ENCODE data around the gene FARP1. TPM values are rescaled to one million over a fixed set of nuclear protein-coding genes. Genes with fewer than 3 reads are reported as not detected.

The FARP1 gene
- total and polyA plus RNA-seq, 10 of the 15 experiments (the other 5 are each of a cell fraction or from before 2014, with no cell fraction given): 0.17 to 6.9 (median 0.68) TPM

DNA sequence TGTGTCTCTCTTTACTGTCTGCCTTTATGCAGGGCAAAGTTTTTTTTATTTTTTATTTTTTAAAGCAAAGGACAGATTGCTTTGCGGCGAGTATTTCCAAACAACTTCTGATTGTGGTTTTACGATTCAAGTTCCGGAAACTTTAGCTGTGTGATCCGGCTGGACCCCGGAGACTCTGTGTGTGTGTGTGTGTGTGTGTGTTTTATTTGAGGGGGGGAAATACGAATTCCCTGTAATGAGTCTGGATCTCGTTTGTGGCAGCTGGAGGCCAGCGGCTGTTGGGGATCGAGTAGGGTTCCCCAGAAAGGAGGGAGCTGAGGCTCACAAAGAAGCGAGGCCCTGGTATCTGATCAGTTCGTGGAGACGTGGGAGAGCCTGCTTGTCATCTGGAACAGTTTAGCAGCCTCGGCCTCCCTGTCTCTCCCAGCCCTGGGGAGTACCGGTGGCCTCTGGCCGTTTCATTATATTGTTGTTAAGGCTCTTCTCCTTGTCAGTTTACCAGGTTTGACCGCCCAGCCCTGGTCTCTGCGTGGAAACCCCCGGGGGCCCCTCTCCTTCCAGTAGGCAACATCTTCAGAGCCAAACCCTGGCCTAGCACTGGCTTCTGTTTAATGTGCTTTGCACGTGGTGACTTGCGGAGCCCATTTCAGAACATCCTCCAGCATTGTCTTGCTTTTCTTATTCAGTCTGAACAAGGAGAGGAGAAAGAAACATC lies 1.3 kb downstream of the FARP1 start:
- H2AFZ ChIP-seq (ENCODE audit: control insufficient read depth, low read depth, low read length): no peak overlapping the region
- H4K20me1 ChIP-seq (ENCODE audit: control insufficient read depth, insufficient read depth): no peaks in the 10 kb centered on the region
- BruUV-seq (replicated peaks): TSS peak; percentile 52
- H3K4me1 ChIP-seq (ENCODE audit: control insufficient read depth, insufficient read depth, low read length): no peaks in the 10 kb centered on the region
- DNase-seq (ENCODE audit: low read depth, low spot score) (no peak), FAIRE-seq (no peak), ATAC-seq (no peak)
- no peaks in the 10 kb centered on the region for H3K36me3 ChIP-seq (ENCODE audit: control insufficient read depth in 2 of 2, insufficient read depth in 2 of 2, low read length in 1 of 2)
- RAD21 ChIA-PET (ENCODE audit: unreplicated experiment): interaction anchor here (0.7 to 1.5 kb wide), 10 partner anchors 56 to 301 kb away, joined by 3 to 4 read pairs (median 3); no protein-coding TSS in a partner anchor
- H3K9me3 ChIP-seq (replicated peaks; ENCODE audit: control insufficient read depth, insufficient read depth, low read length): no peaks in the 10 kb centered on the region
- in situ Hi-C loops (cut with MboI): no loop called here
- intact Hi-C loops (cut with micrococcal nuclease; ENCODE audit: unreplicated experiment): loop anchor here (10.0 kb wide), 2 partner anchors 241 to 531 kb away; no protein-coding TSS in a partner anchor
- H3K4me3 ChIP-seq: peak overlapping the region; percentile 50; the same call in 1 of the 2 replicates
- SMC1A ChIA-PET (ENCODE audit: uncharacterized antibody, unreplicated experiment): interaction anchor here (1.2 to 1.6 kb wide), 2 partner anchors 73 to 278 kb away, joined by 3 to 6 read pairs; no protein-coding TSS in a partner anchor
- TF ChIP-seq TBL1XR1 (IDR thresholded peaks at IDR 0.05; ENCODE audit: low read depth, low read length) (no peak), MXI1 (IDR thresholded peaks at IDR 0.05; ENCODE audit: low read depth, low read length) (0 out of 2 replicates have a peak, but pooled peaks have one; percentile 25), NBN (IDR thresholded peaks at IDR 0.05) (0 out of 2 replicates have a peak, but pooled peaks have one; percentile 28), BCL3 (IDR thresholded peaks at IDR 0.05; ENCODE audit: borderline replicate concordance, insufficient read depth, low read depth, low read length, poor library complexity, severe bottlenecking) (no peak), BRCA1 (IDR thresholded peaks at IDR 0.05; ENCODE audit: low read depth, low read length) (no peak), CHD4 (IDR thresholded peaks at IDR 0.05) (no peak), POU2F2 (IDR thresholded peaks at IDR 0.05; ENCODE audit: borderline replicate concordance, low read depth, low read length) (no peak), EED (IDR thresholded peaks at IDR 0.05; ENCODE audit: low read depth) (no peak), ZNF274 (IDR thresholded peaks at IDR 0.05; ENCODE audit: insufficient read depth, insufficient read length) (no peak), SIN3A (IDR thresholded peaks at IDR 0.05; ENCODE audit: low read depth, low read length) (no peak)
- H3K27ac ChIP-seq (ENCODE audit: control insufficient read depth, insufficient read depth): no peak overlapping the region
- no peaks in the 10 kb centered on the region for H3K79me2 ChIP-seq (ENCODE audit: control insufficient read depth, insufficient read depth, low read length)
- H3K4me2 ChIP-seq (ENCODE audit: control insufficient read depth, insufficient read depth): peak overlapping the region; percentile 48; the same call in 1 of the 2 replicates
- 0 out of 2 replicates have a peak overlapping the region, but pooled peaks have one; percentile 16 for H3K9ac ChIP-seq (ENCODE audit: control insufficient read depth, insufficient read depth, low read length)
- POLR2A ChIA-PET: no interaction called here
- CTCF ChIA-PET: interaction anchor here (0.5 to 0.9 kb wide), 4 partner anchors 11 to 301 kb away, joined by 3 to 4 read pairs (median 3); no protein-coding TSS in a partner anchor
- peaks cover 3 to 4% of the 10 kb centered on the region in 2 experiments; a peak in 3 of 4 replicates for H3K27me3 ChIP-seq (replicated peaks in 1 of 2; ENCODE audit: control insufficient read depth in 2 of 2, insufficient read depth in 2 of 2, low read length in 1 of 2)
- WGBS (ENCODE audit: insufficient coverage, insufficient replicate concordance, low lambda C conversion rate, missing lambda C conversion rate): 20% methylated on average over 19 of the region's 21 CpGs
